Osteoblast (primary cell): Measurements from ENCODE around the gene STAG3. TPM values are rescaled to one million over a fixed set of nuclear protein-coding genes. Genes with fewer than 3 reads are reported as not detected.
"Not testable (repeated sequence)": the region's sequence is repeated elsewhere in the genome, so short reads cannot be mapped to it uniquely, and the experiment has no call there.

Source experiments
- DNase-seq: peaks from one replicate; pipeline ENCODE4 v3.0.0; 2011; ENCODE audit warnings: low spot score, mixed read lengths; ENCODE audit not compliant: insufficient read length; ENCODE audit errors: missing footprints
- H2AFZ ChIP-seq: 2 replicates; pipeline ENCODE4 v1.6.0; 2011; ENCODE audit warnings: mild to moderate bottlenecking, low read length
- H3K27ac ChIP-seq: 2 replicates; pipeline ENCODE4 v1.5.1; 2011; ENCODE audit warnings: mild to moderate bottlenecking, low read depth, low read length, moderate library complexity
- H3K27me3 ChIP-seq: 2 replicates; pipeline ENCODE4 v1.6.0; 2012; ENCODE audit warnings: mild to moderate bottlenecking, control low read depth, inconsistent platforms, low read length, moderate library complexity; ENCODE audit not compliant: insufficient read depth
- H3K36me3 ChIP-seq: 2 replicates; pipeline ENCODE4 v1.5.1; 2011; ENCODE audit warnings: mild to moderate bottlenecking, low read length, control low read depth, moderate library complexity; ENCODE audit not compliant: insufficient read depth
- H3K4me1 ChIP-seq: 2 replicates; pipeline ENCODE4 v1.5.1; 2011; ENCODE audit warnings: mild to moderate bottlenecking, low read length, control low read depth, moderate library complexity; ENCODE audit not compliant: insufficient read depth
- H3K4me2 ChIP-seq: 2 replicates; pipeline ENCODE4 v1.6.0; 2011; ENCODE audit warnings: mild to moderate bottlenecking, low read length; ENCODE audit not compliant: insufficient read depth
- H3K4me3 ChIP-seq: fragments of 200-600 bp; sonication (generic); 3 replicates; pipeline ENCODE4 v1.5.1; 2012; ENCODE audit warnings: mild to moderate bottlenecking, low read length, inconsistent platforms; ENCODE audit not compliant: insufficient read depth
- H3K79me2 ChIP-seq: 2 replicates; pipeline ENCODE4 v1.6.0; 2012; ENCODE audit warnings: mild to moderate bottlenecking, low read length, control low read depth, inconsistent platforms; ENCODE audit not compliant: insufficient read depth
- H3K9me3 ChIP-seq: 2 replicates; pipeline ENCODE4 v1.5.1; 2011; ENCODE audit warnings: low read depth, low read length, control low read depth
- H4K20me1 ChIP-seq: 2 replicates; pipeline ENCODE4 v1.6.0; 2012; ENCODE audit warnings: mild to moderate bottlenecking, low read length, control low read depth; ENCODE audit not compliant: insufficient read depth
- CTCF ChIP-seq: IDR thresholded peaks from 2 replicates; pipeline ENCODE4 v1.5.1; 2011; ENCODE audit warnings: mild to moderate bottlenecking, low read depth, low read length, moderate library complexity; ENCODE audit errors: extremely low read depth
- total RNA-seq: library from RNA; depleted of rRNA; stranded (reverse); fragments of >200 nt; gene quantifications from 2 replicates; pipeline ENCODE4 v1.2.3, GENCODE V29; 2012

Gene STAG3
- total RNA-seq, 1 donor: 1.4 TPM

GRCh38 chr7:100185726-100186125 is 8.0 kb downstream of the STAG3 start:
- no peak overlapping the region for H3K27ac ChIP-seq
- H3K4me3 ChIP-seq: no peak overlapping the region
- no peaks in the 10 kb centered on the region for H4K20me1 ChIP-seq
- no peaks in the 10 kb centered on the region for H3K36me3 ChIP-seq
- no peak overlapping the region for H2AFZ ChIP-seq
- H3K9me3 ChIP-seq: no peaks in the 10 kb centered on the region
- H3K27me3 ChIP-seq: no peaks in the 10 kb centered on the region
- peaks cover 2% of the 10 kb centered on the region for H3K4me1 ChIP-seq
- no peaks in the 10 kb centered on the region for H3K79me2 ChIP-seq
- TF ChIP-seq CTCF: no peak
- DNase-seq: no peak
- no peak overlapping the region for H3K4me2 ChIP-seq

- no peak overlapping the region for H3K4me2 ChIP-seq
- H3K4me1 ChIP-seq: peaks cover 13% of the 10 kb centered on the region
- H3K9me3 ChIP-seq: no peaks in the 10 kb centered on the region
- no peaks in the 10 kb centered on the region for H3K79me2 ChIP-seq
- DNase-seq: no peak
- no peak overlapping the region for H2AFZ ChIP-seq
- H3K36me3 ChIP-seq: no peaks in the 10 kb centered on the region
- H4K20me1 ChIP-seq: no peaks in the 10 kb centered on the region
- no peak overlapping the region for H3K4me3 ChIP-seq
- H3K27ac ChIP-seq: no peak overlapping the region
- no peaks in the 10 kb centered on the region for H3K27me3 ChIP-seq
- peak; percentile 26 for TF ChIP-seq CTCF
Observed at GRCh38 chr7:100189061-100189460, 11.3 kb downstream of the STAG3 start.

GRCh38 chr7:100190048-100190711 is 12.5 kb downstream of the STAG3 start:
- H3K9me3 ChIP-seq: no peaks in the 10 kb centered on the region
- no peaks in the 10 kb centered on the region for H3K27me3 ChIP-seq
- H4K20me1 ChIP-seq: no peaks in the 10 kb centered on the region
- DNase-seq: no peak
- no peak overlapping the region for H3K4me3 ChIP-seq
- TF ChIP-seq CTCF: peak; percentile 50
- H2AFZ ChIP-seq: peak overlapping the region; percentile 63
- no peak overlapping the region for H3K27ac ChIP-seq
- H3K4me2 ChIP-seq: no peak overlapping the region
- no peaks in the 10 kb centered on the region for H3K36me3 ChIP-seq
- peaks cover 13% of the 10 kb centered on the region for H3K4me1 ChIP-seq
- H3K79me2 ChIP-seq: no peaks in the 10 kb centered on the region

- Histone ChIP-seq H3K4me3 (no peak overlapping the region), H3K27ac (no peak overlapping the region), H3K36me3 (no peaks in the 10 kb centered on the region), H3K9me3 (no peaks in the 10 kb centered on the region), H2AFZ (peak overlapping the region; percentile 70), H3K27me3 (no peaks in the 10 kb centered on the region), H3K4me1 (peaks cover 13% of the 10 kb centered on the region), H4K20me1 (no peaks in the 10 kb centered on the region), H3K4me2 (peak overlapping the region; percentile 18), H3K79me2 (no peaks in the 10 kb centered on the region)
- DNase-seq: no peak
- no peak for TF ChIP-seq CTCF
Observed at GRCh38 chr7:100191775-100192174, 14.1 kb downstream of the STAG3 start.

- H4K20me1 ChIP-seq, H2AFZ ChIP-seq, H3K79me2 ChIP-seq, DNase-seq, H3K4me2 ChIP-seq, H3K9me3 ChIP-seq, H3K4me3 ChIP-seq, H3K27me3 ChIP-seq, H3K27ac ChIP-seq, H3K36me3 ChIP-seq: not testable (repeated sequence)
- H3K4me1 ChIP-seq: peaks cover 13% of the 10 kb centered on the region
Observed at GRCh38 chr7:100192281-100192862, 14.7 kb downstream of the STAG3 start.
